Endothelial cell of umbilical vein (primary cell): Measurements from ENCODE around the gene NR1D2.

Source experiments
- CTCF ChIP-seq, 2 donors: IDR thresholded peaks; 1 replicate in 1 of 2; 2 replicates in 1 of 2; pipeline ENCODE4 v1.5.1; 2011; ENCODE audit warnings: low read length in 2 of 2, mild to moderate bottlenecking in 2 of 2, moderate library complexity in 2 of 2, control low read depth in 1 of 2, inconsistent platforms in 1 of 2, low read depth in 1 of 2; ENCODE audit not compliant: insufficient read depth in 1 of 2; ENCODE audit errors: extremely low read depth in 1 of 2
- FOS ChIP-seq: IDR thresholded peaks from 2 replicates; pipeline ENCODE4 v1.6.1; 2011; ENCODE audit warnings: mild to moderate bottlenecking, low read length, moderate library complexity, borderline replicate concordance; ENCODE audit not compliant: insufficient read depth

DNA sequence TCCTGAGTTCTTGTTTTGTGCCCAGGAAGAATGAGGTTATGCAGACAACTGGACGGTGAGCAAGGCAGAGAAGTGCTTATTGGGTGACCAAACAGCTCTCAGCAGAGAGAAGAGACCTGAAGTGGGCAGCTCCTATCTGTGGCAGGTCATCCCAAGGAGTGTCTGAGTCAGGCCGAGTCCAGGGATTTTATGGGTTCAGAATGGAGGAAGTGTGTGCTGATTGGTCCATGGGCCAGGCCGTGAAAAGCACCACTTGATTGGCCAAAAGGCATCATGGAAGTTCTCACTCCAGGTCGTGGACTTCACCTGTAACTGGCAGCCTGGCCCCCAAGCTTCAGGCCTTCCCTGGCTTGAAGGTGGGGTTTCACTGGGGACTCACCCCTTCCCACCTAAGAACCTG, 74.5 kb downstream of the NR1D2 start:
- TF ChIP-seq CTCF (IDR thresholded peaks at IDR 0.05; ENCODE audit: extremely low read depth in 1 of 2, insufficient read depth in 1 of 2, low read depth in 1 of 2, low read length in 2 of 2), result no peak
- no peak for TF ChIP-seq FOS
